Esophagus (tissue), 2 donors: ENCODE measurements around the gene PPP2R5E. TPM values are rescaled to one million over a fixed set of nuclear protein-coding genes. Genes with fewer than 3 reads are reported as not detected.

ENCODE experiments used
- H3K27ac ChIP-seq, 2 donors: one replicate each; pipeline ENCODE4 v1.5.1; 2013; ENCODE audit warnings: low read depth in 2 of 2, mild to moderate bottlenecking in 2 of 2, inconsistent platforms in 1 of 2, low read length in 1 of 2, moderate library complexity in 1 of 2
- H3K27me3 ChIP-seq, 2 donors: one replicate each; pipeline ENCODE4 v1.6.1; 2013; ENCODE audit warnings: low read length in 2 of 2, control low read depth in 1 of 2, mild to moderate bottlenecking in 1 of 2; ENCODE audit not compliant: insufficient read depth in 2 of 2, control insufficient read depth in 1 of 2
- H3K36me3 ChIP-seq, 2 donors: one replicate each; pipeline ENCODE4 v1.6.1; 2013; ENCODE audit warnings: low read length in 1 of 2; ENCODE audit not compliant: control insufficient read depth in 2 of 2, insufficient read depth in 2 of 2
- H3K4me1 ChIP-seq, 2 donors: one replicate each; pipeline ENCODE4 v1.6.1; 2013; ENCODE audit warnings: low read length in 1 of 2; ENCODE audit not compliant: control insufficient read depth in 2 of 2, insufficient read depth in 2 of 2
- H3K4me3 ChIP-seq, 2 donors: one replicate each; pipeline ENCODE4 v1.5.1; 2013; ENCODE audit warnings: low read length in 2 of 2, mild to moderate bottlenecking in 2 of 2, low read depth in 1 of 2, moderate library complexity in 1 of 2
- H3K9me3 ChIP-seq, 2 donors: one replicate each; pipeline ENCODE4 v1.6.1; 2013; ENCODE audit warnings: mild to moderate bottlenecking in 2 of 2, low read depth in 1 of 2, low read length in 1 of 2, moderate library complexity in 1 of 2; ENCODE audit not compliant: control insufficient read depth in 2 of 2, insufficient read depth in 1 of 2
- WGBS, 2 donors: extraction: QIAGEN DNeasy Blood & Tissue Kit; methylation state at CpG; one replicate each; pipeline ENCODE4 v1.1.7; 2013; 5-methylcytosine and 5-hydroxymethylcytosine counted together
- polyA plus RNA-seq, 2 donors: library from polyadenylated mRNA; stranded (reverse); fragments of 200-250 nt; gene quantifications; one replicate each; pipeline ENCODE4 v1.2.3, GENCODE V29; 2013
- donor health status: healthy with polysubstance abuse.
- donor health status: Bipolar disorder and iron deficiency.

The PPP2R5E gene
- polyA plus RNA-seq, 2 donors, result 10.9 to 13.0 TPM

DNA sequence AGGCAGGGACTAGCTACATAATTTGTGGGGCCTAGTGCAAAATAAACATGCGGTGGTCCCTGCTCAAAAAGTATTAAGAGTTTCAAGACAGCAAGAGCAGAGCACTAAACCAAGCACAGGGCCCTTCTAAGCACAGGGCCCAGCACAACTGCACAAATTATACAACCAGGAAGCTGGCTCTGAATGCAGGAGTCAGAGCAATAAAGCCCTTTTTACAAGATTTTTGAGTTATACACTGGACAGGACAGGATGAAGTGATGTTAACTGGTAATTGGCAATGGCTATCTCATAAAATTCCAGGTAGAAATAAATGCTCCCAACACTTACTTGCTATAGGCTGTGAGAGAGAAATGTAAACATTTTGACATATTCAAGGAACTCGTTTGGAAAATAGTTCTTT lies 138.3 kb downstream of the PPP2R5E start:
- Histone ChIP-seq H3K36me3 (no peaks in the 10 kb centered on the region), H3K27ac (no peak overlapping the region), H3K27me3 (no peaks in the 10 kb centered on the region), H3K4me1 (peaks cover 0 to 2% of the 10 kb centered on the region in 2 donors), H3K4me3 (no peak overlapping the region), H3K9me3 (no peaks in the 10 kb centered on the region)
- 75 to 78% methylated on average over 2 of the region's 2 CpGs for WGBS, 2 donors

DNA sequence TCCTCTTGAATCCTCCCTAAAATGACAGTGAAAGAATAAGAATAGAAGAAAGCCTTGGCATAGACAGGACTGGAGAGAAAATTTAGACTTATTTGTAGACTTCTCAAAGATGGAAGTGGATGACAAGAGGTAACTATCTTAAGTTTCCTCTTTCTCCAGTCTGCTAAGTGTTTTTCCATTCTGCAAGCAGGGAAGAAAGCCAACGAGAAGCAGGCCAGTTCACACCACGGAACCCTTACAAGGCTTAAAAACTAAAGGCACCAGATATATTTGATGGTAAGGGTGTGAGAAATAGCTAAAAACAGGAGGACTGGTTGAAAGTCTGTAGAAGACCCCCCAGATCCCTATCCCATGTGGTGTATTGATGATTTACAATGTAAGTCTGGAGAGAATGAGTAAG lies 141.5 kb downstream of the PPP2R5E start:
- 79 to 83% methylated on average over 2 of the region's 2 CpGs for WGBS, 2 donors
- Histone ChIP-seq H3K4me1 (peaks cover 0 to 2% of the 10 kb centered on the region in 2 donors), H3K9me3 (no peaks in the 10 kb centered on the region), H3K27ac (no peak overlapping the region), H3K4me3 (no peak overlapping the region), H3K36me3 (no peaks in the 10 kb centered on the region), H3K27me3 (no peaks in the 10 kb centered on the region)

DNA sequence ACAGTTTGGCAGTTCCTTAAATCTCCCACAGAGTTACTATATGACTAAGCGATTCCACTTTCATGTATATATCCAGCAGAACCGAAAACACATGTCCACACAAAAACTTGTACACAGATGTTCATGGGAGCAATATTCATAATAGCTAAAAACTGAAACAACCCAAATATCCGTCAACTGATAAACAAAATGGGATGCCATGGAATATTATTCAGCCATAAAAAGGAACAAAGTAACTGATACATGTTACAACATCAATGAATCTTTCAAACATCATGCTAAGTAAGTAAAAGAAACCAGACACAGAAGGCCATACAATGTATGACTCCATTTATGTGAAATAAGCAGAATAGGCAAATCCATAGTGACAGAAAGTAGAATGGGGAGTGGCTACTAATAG lies 144.2 kb downstream of the PPP2R5E start:
- Histone ChIP-seq H3K27ac (no peak overlapping the region), H3K9me3 (no peaks in the 10 kb centered on the region)
- WGBS, 2 donors, result 95 to 99% methylated on average over 3 of the region's 3 CpGs

DNA sequence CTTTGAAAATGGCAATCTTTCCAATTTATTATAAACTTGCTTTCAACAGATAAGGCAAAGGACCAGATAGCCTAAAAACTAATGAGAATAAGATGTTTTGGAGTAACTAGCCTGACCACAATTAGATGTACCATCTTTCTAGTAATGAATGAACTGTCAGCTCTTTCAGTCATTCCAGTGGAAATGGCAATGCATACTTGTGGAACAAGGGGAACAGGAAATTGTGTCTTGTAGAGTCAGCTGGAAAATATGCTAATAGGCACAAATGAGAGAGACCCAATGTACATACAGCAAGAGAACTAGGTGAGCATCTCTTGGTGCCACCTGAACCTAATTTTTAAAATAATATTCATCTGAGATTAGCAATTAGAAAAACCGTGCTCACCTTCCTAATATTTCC lies 148.3 kb downstream of the PPP2R5E start:
- no peaks in the 10 kb centered on the region for H3K9me3 ChIP-seq
- H3K4me3 ChIP-seq, result no peak overlapping the region
- WGBS, 2 donors, result 85 to 97% methylated on average over 1 of the region's 1 CpG
- no peak overlapping the region for H3K27ac ChIP-seq
- peaks cover 0 to 7% of the 10 kb centered on the region in 2 donors for H3K36me3 ChIP-seq
- no peaks in the 10 kb centered on the region for H3K4me1 ChIP-seq
- no peaks in the 10 kb centered on the region for H3K27me3 ChIP-seq

More for the DNA sequence above, 144.2 kb downstream of the PPP2R5E start:
- Histone ChIP-seq H3K4me3 (no peak overlapping the region), H3K4me1 (peaks cover 0 to 2% of the 10 kb centered on the region in 2 donors), H3K27me3 (no peaks in the 10 kb centered on the region), H3K36me3 (no peaks in the 10 kb centered on the region)

DNA sequence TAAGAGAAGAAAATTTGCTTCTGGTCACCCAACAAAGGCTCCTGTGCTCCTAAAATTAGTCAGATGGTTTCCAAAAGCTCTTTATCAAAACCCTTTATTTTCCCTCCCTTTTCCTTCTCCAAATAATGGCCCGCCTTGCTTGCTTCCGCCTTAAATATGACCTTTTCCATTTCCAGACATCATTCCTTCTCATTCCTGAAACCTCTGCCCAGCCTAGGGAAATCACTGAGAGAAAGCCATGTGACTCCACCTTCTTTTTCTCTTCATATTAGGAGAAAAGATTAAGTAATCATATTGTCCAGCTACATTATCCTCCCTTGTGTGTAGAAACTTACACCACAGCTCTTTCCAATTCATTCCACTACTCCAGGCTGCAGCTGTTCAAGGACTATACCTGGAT lies 148.7 kb downstream of the PPP2R5E start:
- no peaks in the 10 kb centered on the region for H3K4me1 ChIP-seq
- H3K9me3 ChIP-seq, result no peaks in the 10 kb centered on the region
- no peak overlapping the region for H3K27ac ChIP-seq
- peaks cover 0 to 7% of the 10 kb centered on the region in 2 donors for H3K36me3 ChIP-seq
- H3K27me3 ChIP-seq, result no peaks in the 10 kb centered on the region
- 85 to 94% methylated on average over 2 of the region's 2 CpGs for WGBS, 2 donors
- H3K4me3 ChIP-seq, result no peak overlapping the region

DNA sequence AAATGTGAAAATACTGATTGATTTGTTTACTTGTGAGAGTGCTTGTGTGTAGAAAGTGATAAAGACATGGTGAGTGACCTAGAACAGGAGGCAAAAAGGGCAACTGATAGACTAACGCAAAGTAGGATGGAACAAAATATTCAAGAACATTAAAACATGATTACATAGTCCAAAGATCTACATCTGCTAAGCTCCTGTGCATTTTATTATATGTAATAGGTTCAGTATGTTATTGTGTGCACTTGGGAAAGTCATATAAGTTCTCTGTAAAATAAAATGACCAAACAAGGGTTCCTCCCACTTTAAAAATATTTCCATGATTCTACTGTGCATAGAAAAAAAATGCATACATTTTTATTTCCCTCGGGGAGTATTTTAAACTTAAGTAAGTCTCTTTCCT lies 150.2 kb downstream of the PPP2R5E start:
- H3K9me3 ChIP-seq, result no peaks in the 10 kb centered on the region
- no peaks in the 10 kb centered on the region for H3K4me1 ChIP-seq
- H3K4me3 ChIP-seq, result no peak overlapping the region
- peaks cover 0 to 7% of the 10 kb centered on the region in 2 donors for H3K36me3 ChIP-seq
- WGBS, 2 donors, result 85 to 88% methylated on average over 2 of the region's 2 CpGs
- no peak overlapping the region for H3K27ac ChIP-seq
- no peaks in the 10 kb centered on the region for H3K27me3 ChIP-seq

DNA sequence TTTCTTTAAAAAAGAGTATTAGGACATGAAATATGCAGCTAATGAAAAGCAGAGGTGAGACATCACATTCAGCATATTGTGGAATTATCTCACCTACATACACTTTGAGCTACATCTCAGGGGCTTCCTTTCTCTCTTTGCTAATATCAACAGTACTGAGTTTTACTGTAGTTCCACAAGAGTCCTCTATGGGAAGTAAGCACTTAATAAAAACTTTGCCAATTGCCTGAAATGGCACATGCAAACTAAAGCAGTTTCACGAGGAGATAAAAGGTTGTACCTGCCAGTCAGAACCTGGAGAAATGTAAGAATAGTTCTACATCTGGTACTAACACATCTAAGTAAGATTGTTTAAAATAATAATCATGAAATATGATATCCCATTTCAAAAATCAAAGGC lies 150.9 kb downstream of the PPP2R5E start:
- Histone ChIP-seq H3K27me3 (no peaks in the 10 kb centered on the region), H3K4me1 (no peaks in the 10 kb centered on the region), H3K9me3 (no peaks in the 10 kb centered on the region), H3K27ac (no peak overlapping the region), H3K4me3 (no peak overlapping the region), H3K36me3 (peaks cover 0 to 7% of the 10 kb centered on the region in 2 donors)
- 45 to 50% methylated on average over 1 of the region's 1 CpG for WGBS, 2 donors

DNA sequence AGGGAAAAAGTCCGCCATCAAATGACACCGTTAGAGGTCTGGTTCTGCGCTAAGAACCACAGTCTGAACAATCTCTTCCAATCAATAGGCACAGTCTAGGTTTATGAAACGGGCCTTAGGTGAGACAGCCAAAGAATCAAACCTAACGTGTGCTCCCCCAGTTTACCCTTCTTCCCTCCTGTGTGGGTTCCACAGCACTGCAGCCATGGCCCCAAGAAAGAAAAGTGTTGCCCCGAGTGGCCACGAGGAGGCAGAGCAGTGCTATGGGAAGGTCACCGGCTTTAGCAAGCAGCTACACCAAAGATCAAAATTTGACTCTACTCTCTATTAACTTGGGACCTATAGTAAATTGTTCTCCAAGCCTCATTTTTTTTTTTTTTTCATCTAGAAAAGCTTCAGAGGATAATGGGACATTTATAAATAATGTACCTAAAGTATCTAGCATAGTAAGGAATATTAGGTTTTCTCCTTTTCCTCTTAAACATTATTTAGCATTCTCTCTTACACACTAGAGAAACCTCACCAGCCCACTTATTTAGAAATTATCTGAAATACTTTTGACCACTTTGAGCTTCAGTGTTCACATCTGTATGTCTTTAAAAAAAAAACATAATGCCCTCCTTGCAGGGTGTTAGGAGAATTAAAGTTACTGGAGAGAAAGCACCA lies 154.3 kb downstream of the PPP2R5E start:
- no peaks in the 10 kb centered on the region for H3K27me3 ChIP-seq
- H3K4me3 ChIP-seq, result no peak overlapping the region
- WGBS, 2 donors, result 57 to 58% methylated on average over 8 of the region's 8 CpGs
- no peak overlapping the region for H3K27ac ChIP-seq
- H3K4me1 ChIP-seq, result no peaks in the 10 kb centered on the region
- peaks cover 2 to 11% of the 10 kb centered on the region in 2 donors for H3K36me3 ChIP-seq
- H3K9me3 ChIP-seq, result no peaks in the 10 kb centered on the region

DNA sequence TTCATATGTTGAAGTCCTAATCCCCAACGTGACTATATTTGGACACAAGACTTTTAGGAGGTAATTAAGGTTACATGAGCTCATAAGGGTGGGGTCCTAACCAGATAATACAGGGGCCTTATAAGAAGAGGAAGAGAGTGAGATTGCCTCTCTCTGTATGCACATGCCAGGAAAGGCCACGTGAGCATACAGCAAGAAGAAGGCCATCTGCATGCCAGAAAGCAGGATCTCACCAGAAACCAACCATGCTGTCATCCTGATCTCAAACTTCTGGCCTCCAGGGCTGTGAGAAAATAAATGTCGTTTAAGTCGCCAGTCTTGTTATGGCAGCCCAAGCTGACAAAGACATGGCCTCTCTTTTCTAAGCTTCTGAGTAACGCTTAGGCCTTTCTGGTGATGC lies 155.5 kb downstream of the PPP2R5E start:
- H3K36me3 ChIP-seq, result peaks cover 5 to 13% of the 10 kb centered on the region in 2 donors
- H3K27ac ChIP-seq, result no peak overlapping the region
- H3K9me3 ChIP-seq, result no peaks in the 10 kb centered on the region
- H3K27me3 ChIP-seq, result no peaks in the 10 kb centered on the region
- no peak overlapping the region for H3K4me3 ChIP-seq
- WGBS, 2 donors, result 74 to 79% methylated on average over 5 of the region's 5 CpGs
- H3K4me1 ChIP-seq, result no peaks in the 10 kb centered on the region

DNA sequence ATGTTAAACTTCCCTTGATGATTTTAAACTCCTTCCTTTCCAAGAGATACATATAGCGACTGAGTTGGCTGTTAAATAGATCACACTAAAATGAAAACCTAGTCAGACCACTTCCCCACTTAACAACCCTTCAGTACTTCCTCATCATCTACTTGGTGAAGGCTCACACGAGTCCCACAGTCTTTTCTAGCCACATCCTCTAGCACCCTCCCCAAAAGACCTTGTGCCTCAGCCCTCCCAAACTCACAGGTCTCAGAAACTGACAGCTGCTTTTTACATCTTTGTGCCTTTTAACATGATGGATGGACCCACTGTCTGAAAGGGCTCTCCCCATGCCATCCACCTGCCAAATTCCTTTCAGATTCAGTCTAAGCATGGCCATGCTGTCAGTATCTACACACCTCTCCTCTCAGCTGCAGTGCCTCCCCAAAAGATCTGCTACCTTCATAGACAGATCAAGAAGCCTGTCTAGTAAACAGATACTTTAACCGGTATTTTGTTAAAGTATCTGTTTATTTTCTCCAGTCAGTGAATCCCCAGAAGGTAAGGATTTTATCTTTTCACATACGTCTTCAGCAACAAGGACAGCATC lies 159.3 kb downstream of the PPP2R5E start:
- WGBS, 2 donors, result 75 to 77% methylated on average over 4 of the region's 4 CpGs
- H3K4me3 ChIP-seq, result no peak overlapping the region
- H3K27me3 ChIP-seq, result no peaks in the 10 kb centered on the region
- H3K27ac ChIP-seq, result no peak overlapping the region
- no peaks in the 10 kb centered on the region for H3K9me3 ChIP-seq
- H3K4me1 ChIP-seq, result no peaks in the 10 kb centered on the region
- peaks cover 6 to 9% of the 10 kb centered on the region in 2 donors for H3K36me3 ChIP-seq
